ENCODE measurements around the gene ZNF783. TPM values are rescaled to one million over a fixed set of nuclear protein-coding genes. Genes with fewer than 3 reads are reported as not detected.

The ZNF783 gene
- total and polyA plus RNA-seq, 2 experiments from 2014 or later: 7.8 to 7.9 TPM

DNA sequence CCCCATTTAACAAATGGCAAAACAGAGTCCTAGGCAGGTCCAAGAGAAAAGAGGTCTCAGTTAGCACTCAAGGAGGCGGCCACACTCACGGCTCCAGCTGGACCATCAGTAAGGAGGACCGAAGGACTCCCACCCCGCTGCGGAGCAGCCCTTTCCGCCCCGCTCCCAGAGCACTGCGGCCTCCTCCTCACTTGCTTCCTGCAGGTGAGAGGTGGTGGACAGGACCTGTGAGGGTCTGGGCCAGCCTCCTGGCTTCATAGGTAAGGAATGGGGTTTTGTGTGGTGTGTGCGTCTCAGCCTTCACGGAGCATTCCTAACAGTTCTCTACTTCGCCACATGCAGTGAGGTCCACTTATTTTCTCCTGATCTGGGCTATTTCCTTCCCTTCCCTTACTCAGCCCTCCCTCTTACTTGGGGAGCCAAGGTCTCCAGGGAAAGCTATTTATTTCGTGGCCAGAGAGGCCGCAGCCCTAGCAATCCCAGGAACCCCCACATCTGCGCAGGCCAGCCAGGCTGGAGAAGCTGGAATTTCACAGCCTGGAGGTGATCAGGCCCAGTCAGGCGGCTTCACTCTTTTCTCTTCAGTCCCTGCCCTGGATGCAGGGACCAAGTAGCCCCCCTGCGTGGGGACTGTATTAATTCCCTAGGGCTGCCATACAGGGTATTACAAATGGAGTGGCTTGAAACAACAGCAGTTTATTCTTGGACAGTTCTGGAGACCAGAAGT lies 45.9 kb downstream of the ZNF783 start:
- H3K9me3 ChIP-seq (ENCODE audit: low read depth): no peaks in the 10 kb centered on the region
- no peaks in the 10 kb centered on the region for H3K9me2 ChIP-seq (replicated peaks; ENCODE audit: insufficient read depth)
- no peak overlapping the region for H3K4me3 ChIP-seq
- no peak overlapping the region for H2AFZ ChIP-seq
- no peaks in the 10 kb centered on the region for H3K36me3 ChIP-seq (replicated peaks; ENCODE audit: insufficient read depth, low read depth)
- H4K20me1 ChIP-seq (ENCODE audit: insufficient read depth, poor library complexity, severe bottlenecking): no peaks in the 10 kb centered on the region
- H3K27ac ChIP-seq: no peak overlapping the region
- H3K4me1 ChIP-seq (ENCODE audit: insufficient read depth): no peaks in the 10 kb centered on the region
- 96% methylated on average over 16 of the region's 16 CpGs for WGBS (ENCODE audit: low lambda C conversion rate, missing lambda C conversion rate)
- TF ChIP-seq EZH2 (IDR thresholded peaks at IDR 0.05; ENCODE audit: borderline replicate concordance): no peak
- no peak for TF ChIP-seq CTCF (IDR thresholded peaks at IDR 0.05; ENCODE audit: poor library complexity)
- TF ChIP-seq EZH2phosphoT487 (IDR thresholded peaks at IDR 0.05; ENCODE audit: low read depth, severe bottlenecking, unreplicated experiment): no peak
- H3K27me3 ChIP-seq: no peaks in the 10 kb centered on the region
- H3K4me2 ChIP-seq: no peak overlapping the region
- H3K79me2 ChIP-seq: no peaks in the 10 kb centered on the region
- DNase-seq (ENCODE audit: low spot score): no peak

- H3K4me2 ChIP-seq: no peak overlapping the region
- H3K27me3 ChIP-seq: no peaks in the 10 kb centered on the region
- no peaks in the 10 kb centered on the region for H3K79me2 ChIP-seq
- H3K36me3 ChIP-seq (replicated peaks; ENCODE audit: insufficient read depth, low read depth): no peaks in the 10 kb centered on the region
- no peaks in the 10 kb centered on the region for H3K9me2 ChIP-seq (replicated peaks; ENCODE audit: insufficient read depth)
- H3K4me3 ChIP-seq: no peak overlapping the region
- peak; percentile 65 for DNase-seq (ENCODE audit: low spot score)
- no peaks in the 10 kb centered on the region for H4K20me1 ChIP-seq (ENCODE audit: insufficient read depth, poor library complexity, severe bottlenecking)
- H2AFZ ChIP-seq: peak overlapping the region; percentile 26
- 85% methylated on average over 3 of the region's 3 CpGs for WGBS (ENCODE audit: low lambda C conversion rate, missing lambda C conversion rate)
- H3K9me3 ChIP-seq (ENCODE audit: low read depth): no peaks in the 10 kb centered on the region
- TF ChIP-seq CTCF (IDR thresholded peaks at IDR 0.05; ENCODE audit: poor library complexity) (peak; percentile 65), EZH2 (IDR thresholded peaks at IDR 0.05; ENCODE audit: borderline replicate concordance) (no peak)
- H3K4me1 ChIP-seq (ENCODE audit: insufficient read depth): no peaks in the 10 kb centered on the region
- no peak overlapping the region for H3K27ac ChIP-seq
These were observed 48.3 kb downstream of the ZNF783 start for GRCh38 chr7:149310113-149310836.

- 81% methylated on average over 4 of the region's 4 CpGs for WGBS (ENCODE audit: low lambda C conversion rate, missing lambda C conversion rate)
- DNase-seq (ENCODE audit: low spot score): no peak
- Histone ChIP-seq H4K20me1 (ENCODE audit: insufficient read depth, poor library complexity, severe bottlenecking) (no peaks in the 10 kb centered on the region), H3K27ac (no peak overlapping the region), H3K9me2 (replicated peaks; ENCODE audit: insufficient read depth) (no peaks in the 10 kb centered on the region), H3K4me1 (ENCODE audit: insufficient read depth) (no peaks in the 10 kb centered on the region), H3K79me2 (no peaks in the 10 kb centered on the region), H3K36me3 (replicated peaks; ENCODE audit: insufficient read depth, low read depth) (no peaks in the 10 kb centered on the region), H3K27me3 (no peaks in the 10 kb centered on the region), H3K4me2 (no peak overlapping the region), H3K9me3 (ENCODE audit: low read depth) (no peaks in the 10 kb centered on the region), H3K4me3 (no peak overlapping the region), H2AFZ (peak overlapping the region; percentile 26)
- TF ChIP-seq CTCF (IDR thresholded peaks at IDR 0.05; ENCODE audit: poor library complexity) (no peak), EZH2 (IDR thresholded peaks at IDR 0.05; ENCODE audit: borderline replicate concordance) (no peak), EZH2phosphoT487 (IDR thresholded peaks at IDR 0.05; ENCODE audit: low read depth, severe bottlenecking, unreplicated experiment) (no peak)
These were observed 49.1 kb downstream of the ZNF783 start for GRCh38 chr7:149310990-149311573.

Measured in hepatocyte (in vitro differentiated cells).